DMS114 treated with DMSO at 0.1 percent for 48 hours (cell line): ENCODE measurements around the gene PPP1R8.
"Not testable (repeated sequence)": the region's sequence is repeated elsewhere in the genome, so short reads cannot be mapped to it uniquely, and the experiment has no call there.

Source experiments
- DNase-seq: peaks from one replicate; lab custom pipeline; 2025; ENCODE audit not compliant: unreplicated experiment; lab: John Stamatoyannopoulos, UW

PPP1R8 gene

GRCh38 chr1:27831568-27832410 lies 1.2 kb downstream of the PPP1R8 start:
- no peak for DNase-seq

- no peak for DNase-seq
These were observed 2.2 kb downstream of the PPP1R8 start for GRCh38 chr1:27832762-27833161.

- DNase-seq: no peak
These were observed 2.9 kb downstream of the PPP1R8 start for GRCh38 chr1:27833470-27833869.

GRCh38 chr1:27835046-27835445 lies 4.5 kb downstream of the PPP1R8 start:
- no peak for DNase-seq

GRCh38 chr1:27835501-27835900 lies 4.9 kb downstream of the PPP1R8 start:
- no peak for DNase-seq

- DNase-seq: no peak
These were observed 19.4 kb downstream of the PPP1R8 start for GRCh38 chr1:27849951-27850350.

GRCh38 chr1:27855085-27855484 lies 24.5 kb downstream of the PPP1R8 start:
- DNase-seq: no peak

GRCh38 chr1:27856561-27857343 lies 26.2 kb downstream of the PPP1R8 start:
- DNase-seq: no peak

- DNase-seq: not testable (repeated sequence)
These were observed 27.0 kb downstream of the PPP1R8 start for GRCh38 chr1:27857552-27857951.

- peak; percentile 47 for DNase-seq
These were observed 27.7 kb downstream of the PPP1R8 start for GRCh38 chr1:27858072-27858948.

GRCh38 chr1:27858949-27859576 lies 28.5 kb downstream of the PPP1R8 start:
- no peak for DNase-seq

- no peak for DNase-seq
These were observed 30.9 kb downstream of the PPP1R8 start for GRCh38 chr1:27861436-27861835.

- DNase-seq: no peak
These were observed 31.4 kb downstream of the PPP1R8 start for GRCh38 chr1:27862004-27862403.

- DNase-seq: no peak
These were observed 32.3 kb downstream of the PPP1R8 start for GRCh38 chr1:27862671-27863537.

GRCh38 chr1:27863538-27863915 lies 32.9 kb downstream of the PPP1R8 start:
- DNase-seq: no peak

GRCh38 chr1:27864264-27864895 lies 33.8 kb downstream of the PPP1R8 start:
- DNase-seq: no peak

- DNase-seq: no peak
These were observed 35.2 kb downstream of the PPP1R8 start for GRCh38 chr1:27865821-27866220.

- DNase-seq: no peak
These were observed 38.0 kb downstream of the PPP1R8 start for GRCh38 chr1:27868556-27868931.

GRCh38 chr1:27868932-27869718 lies 38.5 kb downstream of the PPP1R8 start:
- DNase-seq: no peak
